ENCODE measurements around the gene SLC22A1. TPM values are rescaled to one million over a fixed set of nuclear protein-coding genes. Genes with fewer than 3 reads are reported as not detected.

The SLC22A1 gene
- total RNA-seq, 1 experiment from 2014 or later = 0.39 TPM

DNA sequence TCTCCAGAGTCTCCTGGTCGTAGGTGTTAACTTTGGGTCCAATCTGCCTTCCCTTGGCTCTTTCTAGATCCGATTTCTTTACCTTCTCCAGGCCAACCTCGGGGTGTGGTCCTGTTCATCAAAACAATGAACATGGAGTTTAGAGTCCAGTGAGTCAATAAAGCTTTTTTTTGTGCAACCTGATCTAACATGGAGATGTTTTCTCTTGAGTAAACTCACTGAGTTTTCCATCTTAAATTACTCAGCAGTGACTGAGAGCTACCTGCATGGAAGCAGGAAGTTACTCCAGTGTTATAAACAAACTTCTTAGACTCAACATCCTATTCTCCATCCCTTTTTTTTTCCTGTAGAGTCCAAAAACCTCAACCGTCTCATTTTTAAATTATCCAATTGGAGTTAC lies 14.9 kb upstream of the SLC22A1 start:
- no peak overlapping the region for H3K27ac Mint-ChIP-seq
- no peaks in the 10 kb centered on the region for H3K9me3 Mint-ChIP-seq
- H2BK5ac ChIP-seq (ENCODE audit: insufficient read length, low read length) = no peak overlapping the region
- no peak overlapping the region for H3K9ac ChIP-seq (ENCODE audit: extremely low read depth, insufficient read length, low read length)
- no peak overlapping the region for H4K91ac ChIP-seq (ENCODE audit: insufficient read length, low read depth, low read length)
- no peaks in the 10 kb centered on the region for H3K27me3 Mint-ChIP-seq (ENCODE audit: low read depth)
- H3T11ph ChIP-seq (ENCODE audit: low read length) = no peak overlapping the region
- H3K27me3 ChIP-seq (ENCODE audit: insufficient read depth, low read length) = no peaks in the 10 kb centered on the region
- peaks cover 5% of the 10 kb centered on the region; the same call in 1 of the 2 replicates for H3K4me1 ChIP-seq (ENCODE audit: insufficient read depth, low read length)
- H4K5ac ChIP-seq (ENCODE audit: insufficient read length, low read depth, low read length) = no peak overlapping the region
- no peak overlapping the region for H3K56ac ChIP-seq (ENCODE audit: insufficient read length, low read depth, low read length)
- no peak for DNase-seq
- H3K4me2 ChIP-seq (ENCODE audit: insufficient read depth, insufficient read length, low read length) = no peak overlapping the region
- H3K79me2 ChIP-seq (ENCODE audit: insufficient read depth, low read length) = no peaks in the 10 kb centered on the region
- H3K27ac ChIP-seq (ENCODE audit: insufficient read length, low read depth, low read length) = no peak overlapping the region
- H3K36me3 Mint-ChIP-seq (ENCODE audit: insufficient read depth in 1 of 3, low read depth in 3 of 3) = peaks cover 35 to 45% (median 37%) of the 10 kb centered on the region in 3 experiments; a peak in 6 of 7 replicates
- no peak overlapping the region for H3K14ac ChIP-seq (ENCODE audit: insufficient read depth, low read length)
- no peak overlapping the region for H4K8ac ChIP-seq (replicated peaks; ENCODE audit: insufficient read length, low read depth, low read length)
- no peak overlapping the region for H3K23ac ChIP-seq (ENCODE audit: insufficient read length, low read depth, low read length)
- H2BK12ac ChIP-seq (ENCODE audit: insufficient read length, low read depth, low read length) = no peak overlapping the region
- no peaks in the 10 kb centered on the region for H4K20me1 ChIP-seq (ENCODE audit: control insufficient read depth, insufficient read depth, insufficient read length)
- H3K9me3 ChIP-seq (ENCODE audit: control insufficient read depth, low read depth, low read length) = no peaks in the 10 kb centered on the region
- no peak overlapping the region for H2BK15ac ChIP-seq (ENCODE audit: low read depth, low read length)
- no peaks in the 10 kb centered on the region for H3K23me2 ChIP-seq (ENCODE audit: insufficient read length, low read depth, low read length, poor library complexity, severe bottlenecking)
- H2AK5ac ChIP-seq (ENCODE audit: insufficient read length, low read length) = no peak overlapping the region
- H3K79me1 ChIP-seq (ENCODE audit: insufficient read depth, low read depth, low read length, poor library complexity, severe bottlenecking) = no peaks in the 10 kb centered on the region
- H2AFZ ChIP-seq (ENCODE audit: low read length) = no peak overlapping the region
- H2BK20ac ChIP-seq (ENCODE audit: low read depth, low read length, poor library complexity, severe bottlenecking) = no peak overlapping the region
- H3K4me1 Mint-ChIP-seq = peaks cover 8 to 9% of the 10 kb centered on the region in 2 experiments
- no peak overlapping the region for H3K18ac ChIP-seq (ENCODE audit: insufficient read length, low read depth, low read length)
- H3K4me3 Mint-ChIP-seq = no peak overlapping the region
- WGBS (ENCODE audit: extremely low coverage, insufficient read length, low lambda C conversion rate) = 100% methylated on average over 1 of the region's 4 CpGs
- H2BK120ac ChIP-seq (ENCODE audit: low read depth, low read length, poor library complexity, severe bottlenecking) = no peak overlapping the region
- H3K4ac ChIP-seq (ENCODE audit: low read depth, low read length) = no peak overlapping the region
- TF ChIP-seq, protein P1, sequence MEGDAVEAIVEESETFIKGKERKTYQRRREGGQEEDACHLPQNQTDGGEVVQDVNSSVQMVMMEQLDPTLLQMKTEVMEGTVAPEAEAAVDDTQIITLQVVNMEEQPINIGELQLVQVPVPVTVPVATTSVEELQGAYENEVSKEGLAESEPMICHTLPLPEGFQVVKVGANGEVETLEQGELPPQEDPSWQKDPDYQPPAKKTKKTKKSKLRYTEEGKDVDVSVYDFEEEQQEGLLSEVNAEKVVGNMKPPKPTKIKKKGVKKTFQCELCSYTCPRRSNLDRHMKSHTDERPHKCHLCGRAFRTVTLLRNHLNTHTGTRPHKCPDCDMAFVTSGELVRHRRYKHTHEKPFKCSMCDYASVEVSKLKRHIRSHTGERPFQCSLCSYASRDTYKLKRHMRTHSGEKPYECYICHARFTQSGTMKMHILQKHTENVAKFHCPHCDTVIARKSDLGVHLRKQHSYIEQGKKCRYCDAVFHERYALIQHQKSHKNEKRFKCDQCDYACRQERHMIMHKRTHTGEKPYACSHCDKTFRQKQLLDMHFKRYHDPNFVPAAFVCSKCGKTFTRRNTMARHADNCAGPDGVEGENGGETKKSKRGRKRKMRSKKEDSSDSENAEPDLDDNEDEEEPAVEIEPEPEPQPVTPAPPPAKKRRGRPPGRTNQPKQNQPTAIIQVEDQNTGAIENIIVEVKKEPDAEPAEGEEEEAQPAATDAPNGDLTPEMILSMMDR (conservative IDR thresholded peaks at IDR 0.05) = no peak

Data from H9 (cell line).